ENCODE measurements around the gene GATAD1.
"Not testable (repeated sequence)": the region's sequence is repeated elsewhere in the genome, so short reads cannot be mapped to it uniquely, and the experiment has no call there.

GATAD1 gene

DNA sequence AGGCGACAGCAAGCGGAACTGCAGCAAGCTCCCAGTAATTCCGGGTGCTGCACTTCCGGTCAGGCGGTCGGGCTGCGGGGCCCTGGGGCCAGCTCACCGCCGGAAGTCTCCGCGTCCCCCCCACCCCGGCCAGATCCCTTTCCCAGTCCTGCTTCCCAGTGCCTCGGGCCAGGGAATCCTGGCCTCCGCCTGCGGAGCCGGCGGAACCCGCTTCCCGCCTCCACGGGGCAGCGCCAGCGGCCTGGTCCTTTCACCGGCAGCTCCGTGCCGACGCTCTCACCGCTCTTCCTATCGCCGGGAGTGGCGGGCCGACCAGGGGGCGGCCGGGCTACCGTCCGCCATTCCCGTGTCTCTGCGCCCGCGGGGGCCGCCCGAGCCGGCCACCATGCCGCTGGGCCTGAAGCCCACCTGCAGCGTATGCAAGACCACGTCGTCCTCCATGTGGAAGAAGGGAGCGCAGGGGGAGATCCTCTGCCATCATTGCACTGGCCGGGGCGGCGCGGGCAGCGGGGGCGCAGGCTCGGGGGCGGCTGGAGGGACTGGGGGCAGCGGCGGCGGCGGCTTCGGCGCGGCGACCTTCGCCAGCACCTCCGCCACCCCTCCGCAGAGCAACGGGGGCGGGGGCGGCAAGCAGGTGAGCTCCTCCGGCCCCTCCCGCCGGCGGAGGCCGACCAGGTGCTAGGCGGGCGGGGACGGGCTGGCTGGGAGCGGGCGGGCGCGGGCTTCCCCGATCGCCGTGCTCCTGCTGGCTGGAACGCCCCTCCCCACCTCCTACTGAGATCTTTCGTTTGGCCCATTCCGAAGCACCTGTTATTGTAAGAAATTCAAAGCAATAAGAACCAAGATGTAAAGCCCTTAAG is at the start of gene GATAD1:
GATAD1 (plus strand) TSS at position 138 of the 860 bp plus-strand sequence; CDS start at position 386, 248 bp downstream.
- DNase-seq = peak; percentile 87

DNA sequence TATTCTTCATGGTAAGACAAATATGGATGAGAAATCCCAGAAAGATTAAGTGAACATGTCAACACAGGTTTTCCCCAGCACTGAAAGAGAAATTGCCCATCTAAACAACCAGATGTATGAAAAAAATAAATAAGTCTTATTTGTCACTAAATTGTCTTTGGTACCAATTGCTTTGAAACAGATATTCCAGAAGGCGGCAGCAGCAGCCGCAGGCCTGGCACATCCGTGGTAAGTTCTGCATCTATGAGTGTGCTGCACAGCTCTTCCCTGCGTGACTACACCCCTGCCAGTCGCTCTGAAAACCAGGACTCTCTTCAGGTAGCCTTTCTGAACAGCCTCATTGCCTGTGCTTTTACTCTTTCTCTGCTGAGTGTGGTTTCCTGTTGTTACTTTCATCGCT is 49.7 kb upstream of the GATAD1 start:
- DNase-seq = no peak

DNA sequence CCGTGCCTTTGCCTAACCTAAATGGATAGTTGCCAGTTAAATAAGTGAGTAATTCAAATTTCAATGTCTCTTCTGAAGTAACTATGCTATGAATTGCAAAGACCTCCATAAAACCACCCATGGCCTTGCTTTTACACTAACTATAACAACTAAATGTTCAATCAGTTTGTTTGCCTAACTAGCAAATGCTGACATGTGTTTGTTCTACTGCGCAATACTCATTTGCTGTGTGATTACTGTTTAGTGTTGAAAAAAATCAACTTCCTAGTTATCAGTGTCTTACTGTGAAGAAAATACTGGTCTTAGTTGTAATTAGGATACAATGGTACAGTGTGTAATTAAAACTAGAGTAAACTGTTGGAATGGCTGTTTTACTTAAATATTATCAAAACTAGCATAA is 47.3 kb upstream of the GATAD1 start:
- no peak for DNase-seq

DNA sequence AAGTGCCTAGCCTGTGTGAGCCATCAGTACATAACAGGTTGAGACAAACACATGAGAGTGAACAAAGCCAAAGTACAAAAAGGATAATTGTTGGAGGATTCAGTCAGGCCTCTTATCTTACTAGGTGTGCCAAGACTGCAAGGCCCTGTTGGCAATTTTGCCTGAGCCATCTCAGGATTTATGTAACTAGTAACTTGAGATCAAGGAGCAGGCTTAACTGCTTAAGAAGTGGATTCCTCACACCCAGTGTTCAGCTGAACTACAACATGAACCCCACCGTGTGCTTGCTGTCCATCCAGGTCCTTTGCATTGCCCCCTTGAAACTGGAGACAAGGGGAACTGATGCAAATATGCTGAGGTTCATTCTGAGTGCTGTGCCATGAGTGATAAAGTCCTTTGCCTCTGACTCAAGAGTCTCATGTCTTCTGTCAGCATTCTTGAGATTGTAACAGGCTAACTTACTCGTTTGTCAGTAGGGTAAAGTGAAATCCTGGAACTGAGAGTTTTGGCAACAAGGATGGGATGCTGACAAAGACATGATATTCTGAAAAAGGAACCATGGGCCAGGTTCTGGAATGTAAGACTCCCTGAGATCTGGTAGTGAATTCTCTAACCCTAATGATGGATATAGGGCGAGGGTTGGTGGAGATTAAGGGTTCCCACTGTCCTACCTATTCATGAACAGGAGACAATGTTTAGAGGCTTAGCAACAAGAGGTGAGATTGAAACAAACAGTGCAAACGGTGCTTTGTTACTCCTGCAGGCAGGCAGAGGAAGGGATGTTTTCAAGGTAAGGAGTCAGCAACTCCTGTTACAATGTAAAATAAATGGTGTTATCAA is 44.1 kb upstream of the GATAD1 start:
- no peak for DNase-seq

- DNase-seq = no peak
Observed at GRCh38 chr7:92403760-92404074, 43.6 kb upstream of the GATAD1 start.

DNA sequence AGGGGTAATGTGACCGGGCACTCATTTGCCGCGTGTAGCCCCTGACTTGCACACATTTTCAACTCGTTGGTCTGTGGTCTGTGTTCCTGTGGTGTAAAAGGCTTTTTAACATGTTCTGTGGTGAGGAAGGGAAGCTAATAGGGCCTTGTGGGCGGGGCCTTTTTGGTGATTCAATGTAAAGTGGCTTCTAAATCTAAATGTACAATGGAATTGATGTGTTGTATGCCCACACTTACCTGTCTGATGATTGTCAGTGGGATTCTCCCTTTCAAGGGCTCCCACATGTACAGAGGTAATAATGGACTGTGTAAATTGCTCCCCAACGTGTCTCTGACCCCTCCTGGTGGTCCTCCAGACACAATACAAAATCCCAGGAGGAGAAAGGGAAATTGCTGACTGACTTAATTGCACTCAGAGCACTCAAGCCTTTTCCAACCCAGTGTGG is 43.1 kb upstream of the GATAD1 start:
- DNase-seq = no peak

- DNase-seq = no peak
Observed at GRCh38 chr7:92409357-92409756, 37.9 kb upstream of the GATAD1 start.

DNA sequence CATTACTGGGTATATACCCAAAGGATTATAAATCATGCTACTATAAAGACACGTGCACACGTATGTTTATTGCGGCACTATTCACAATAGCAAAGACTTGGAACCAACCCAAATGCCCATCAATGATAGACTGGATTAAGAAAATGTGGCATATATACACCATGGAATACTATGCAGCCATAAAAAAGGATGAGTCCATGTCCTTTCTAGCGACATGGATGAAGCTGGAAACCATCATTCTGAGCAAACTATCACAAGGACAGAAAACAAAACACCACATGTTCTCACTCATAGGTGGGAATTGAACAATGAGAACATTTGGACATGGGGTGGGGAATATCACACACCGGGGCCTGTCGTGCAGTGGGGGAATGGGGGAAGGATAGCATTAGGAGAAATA is 37.1 kb upstream of the GATAD1 start:
- not testable (repeated sequence) for DNase-seq

- DNase-seq = no peak
Observed at GRCh38 chr7:92412745-92413144, 34.5 kb upstream of the GATAD1 start.

DNA sequence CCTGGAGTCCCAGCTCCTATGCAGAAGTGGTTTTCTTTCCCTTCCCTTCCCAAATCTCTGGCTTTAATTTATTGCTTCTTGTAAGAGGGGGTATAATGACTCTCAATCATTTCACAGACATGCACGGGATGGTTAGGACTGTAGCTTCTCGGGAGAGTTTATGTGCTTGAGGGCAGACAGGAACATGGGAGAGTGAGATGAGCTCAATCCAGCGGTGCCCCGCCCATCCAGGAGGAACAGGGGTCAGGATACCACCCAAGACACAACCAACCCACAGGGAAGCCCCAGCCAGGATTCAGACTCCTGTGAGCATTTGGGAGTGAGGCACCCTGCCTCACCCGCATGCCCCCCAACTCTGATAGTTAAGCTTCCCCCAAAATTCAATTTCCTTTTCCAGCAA is 33.7 kb upstream of the GATAD1 start:
- DNase-seq = no peak

- no peak for DNase-seq
Observed at GRCh38 chr7:92415225-92415624, 32.1 kb upstream of the GATAD1 start.

DNA sequence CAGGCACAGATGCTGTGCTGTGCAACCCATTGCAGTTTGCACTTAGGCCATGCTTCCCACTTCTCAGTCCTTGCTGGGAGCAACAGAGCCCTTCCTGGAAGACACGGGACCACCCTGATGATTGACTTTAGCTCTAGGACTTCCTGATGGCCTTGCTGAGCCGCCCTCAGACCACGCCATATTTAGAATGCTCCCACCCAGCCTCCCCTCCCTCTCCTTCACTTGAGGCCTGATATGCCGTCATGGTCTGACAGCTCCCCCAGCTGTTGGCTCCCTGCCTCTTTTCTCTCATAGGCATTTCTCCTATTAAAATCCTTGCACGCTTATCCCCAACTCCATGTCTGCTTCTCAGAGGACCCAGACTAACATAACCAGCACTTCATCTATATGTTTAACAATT is 29.4 kb upstream of the GATAD1 start:
- no peak for DNase-seq

- no peak for DNase-seq
Observed at GRCh38 chr7:92421676-92422435, 25.4 kb upstream of the GATAD1 start.

DNA sequence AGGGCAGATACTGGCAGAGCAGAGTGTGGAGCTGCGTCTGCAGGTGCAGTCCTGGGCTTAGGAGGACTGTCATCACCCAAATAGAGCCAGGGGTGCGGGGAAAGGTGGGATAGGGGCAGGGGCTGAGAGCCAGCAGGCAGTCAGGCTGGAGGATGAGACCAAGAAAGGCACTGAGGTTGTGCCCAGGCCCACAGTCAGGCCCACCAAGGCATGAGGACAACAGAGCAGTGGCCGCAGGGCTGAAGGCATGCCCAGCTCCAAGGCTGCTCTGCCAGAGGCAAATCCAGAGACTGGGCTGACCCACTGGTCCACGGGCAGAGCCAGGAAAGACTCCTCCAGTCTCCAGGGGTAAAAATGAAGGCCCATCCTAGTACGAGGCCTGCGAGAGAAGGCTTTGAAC is 24.4 kb upstream of the GATAD1 start:
- no peak for DNase-seq

DNA sequence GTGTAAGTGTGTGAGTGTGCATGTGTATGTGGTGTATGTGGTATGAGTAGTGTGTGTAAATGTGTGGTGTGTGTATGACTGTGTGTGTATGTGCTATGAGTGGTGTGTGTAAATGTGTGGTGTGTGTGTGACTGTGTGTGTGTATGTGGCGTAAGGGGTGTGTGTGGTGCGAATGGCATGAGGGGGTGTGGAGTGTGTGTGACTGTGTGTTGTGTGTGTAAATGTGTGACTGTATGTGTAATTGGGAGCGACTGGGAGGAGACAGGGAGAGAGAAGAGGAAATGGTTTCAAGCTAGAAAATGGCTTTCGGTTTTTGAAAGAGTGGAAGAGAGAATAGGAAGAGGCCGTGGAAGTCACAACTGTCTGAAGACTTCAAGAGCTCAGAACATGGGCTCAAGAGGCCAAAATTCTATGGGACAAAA is 23.6 kb upstream of the GATAD1 start:
- no peak for DNase-seq

- DNase-seq = no peak
Observed at GRCh38 chr7:92425311-92425947, 21.9 kb upstream of the GATAD1 start.

DNA sequence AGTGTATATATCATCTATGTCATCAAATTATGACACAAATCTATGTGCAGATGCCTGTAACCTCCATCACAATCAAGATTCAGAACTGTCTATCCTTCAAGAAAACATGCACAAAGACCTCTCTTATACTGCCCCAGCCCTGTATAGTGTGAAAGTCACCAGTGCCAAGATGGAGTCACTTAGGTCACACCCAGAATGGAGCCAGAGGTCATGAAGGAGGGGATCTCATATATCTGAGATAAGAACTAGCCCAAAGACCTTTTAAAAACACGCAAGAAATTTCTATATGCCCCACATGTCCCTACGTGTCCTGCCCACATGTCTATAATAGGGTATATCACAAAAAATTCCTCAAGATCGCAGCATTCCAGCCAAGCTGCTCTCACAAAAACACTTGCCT is 20.1 kb upstream of the GATAD1 start:
- DNase-seq = no peak

GRCh38 chr7:92432299-92432946 is 14.9 kb upstream of the GATAD1 start:
- DNase-seq = no peak

GRCh38 chr7:92433019-92433418 is 14.3 kb upstream of the GATAD1 start:
- DNase-seq = no peak

- no peak for DNase-seq
Observed at GRCh38 chr7:92435542-92435941, 11.7 kb upstream of the GATAD1 start.

GRCh38 chr7:92436612-92437445 is 10.5 kb upstream of the GATAD1 start:
- DNase-seq = no peak

Measured in NCI-H2171 (cell line).